ENCODE data around the gene HEXIM1.

The HEXIM1 gene

GRCh38 chr17:45175759-45176115 lies 27.5 kb downstream of the HEXIM1 start:
- no peak for DNase-seq

GRCh38 chr17:45177563-45177962 lies 29.3 kb downstream of the HEXIM1 start:
- no peak for DNase-seq

DNA sequence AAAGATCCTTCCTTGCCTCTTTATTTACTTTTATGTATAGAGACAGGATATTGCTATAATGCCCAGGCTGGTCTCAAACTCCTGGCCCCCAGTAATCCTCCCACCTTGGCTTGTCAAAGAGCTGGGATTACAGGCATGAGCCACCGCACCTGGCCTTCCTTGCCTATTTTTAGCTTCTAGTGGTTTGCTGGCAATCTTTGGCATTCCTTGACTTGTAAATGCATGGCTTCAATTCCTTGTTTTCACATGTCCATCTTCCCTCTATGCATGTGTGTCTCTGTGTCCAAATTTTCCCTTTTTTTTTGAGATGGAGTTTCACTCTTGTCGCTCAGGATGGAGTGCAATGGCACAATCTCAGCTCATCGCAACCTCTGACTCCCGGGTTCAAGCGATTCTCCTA lies 35.9 kb downstream of the HEXIM1 start:
- no peak for DNase-seq

GRCh38 chr17:45186801-45187354 lies 38.6 kb downstream of the HEXIM1 start:
- DNase-seq, result no peak

DNA sequence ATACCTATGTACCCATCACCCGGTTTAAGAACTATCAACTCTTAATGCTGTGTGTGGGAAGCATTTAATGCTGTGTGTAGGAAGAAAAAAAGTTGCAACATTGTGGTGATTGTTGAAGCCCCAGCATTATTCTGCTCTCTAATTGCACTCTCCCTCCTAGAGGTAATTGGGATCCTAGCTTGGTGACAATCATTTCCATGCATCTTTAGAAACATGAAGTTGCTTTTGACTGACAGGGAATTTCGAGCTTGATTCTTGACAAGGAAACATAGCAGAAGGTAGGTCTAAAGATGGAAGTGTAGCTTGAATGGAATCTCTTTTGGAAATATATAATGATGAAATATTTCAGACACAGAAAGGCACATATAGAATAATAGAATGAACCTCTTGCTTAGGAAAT lies 40.7 kb downstream of the HEXIM1 start:
- DNase-seq, result no peak

DNA sequence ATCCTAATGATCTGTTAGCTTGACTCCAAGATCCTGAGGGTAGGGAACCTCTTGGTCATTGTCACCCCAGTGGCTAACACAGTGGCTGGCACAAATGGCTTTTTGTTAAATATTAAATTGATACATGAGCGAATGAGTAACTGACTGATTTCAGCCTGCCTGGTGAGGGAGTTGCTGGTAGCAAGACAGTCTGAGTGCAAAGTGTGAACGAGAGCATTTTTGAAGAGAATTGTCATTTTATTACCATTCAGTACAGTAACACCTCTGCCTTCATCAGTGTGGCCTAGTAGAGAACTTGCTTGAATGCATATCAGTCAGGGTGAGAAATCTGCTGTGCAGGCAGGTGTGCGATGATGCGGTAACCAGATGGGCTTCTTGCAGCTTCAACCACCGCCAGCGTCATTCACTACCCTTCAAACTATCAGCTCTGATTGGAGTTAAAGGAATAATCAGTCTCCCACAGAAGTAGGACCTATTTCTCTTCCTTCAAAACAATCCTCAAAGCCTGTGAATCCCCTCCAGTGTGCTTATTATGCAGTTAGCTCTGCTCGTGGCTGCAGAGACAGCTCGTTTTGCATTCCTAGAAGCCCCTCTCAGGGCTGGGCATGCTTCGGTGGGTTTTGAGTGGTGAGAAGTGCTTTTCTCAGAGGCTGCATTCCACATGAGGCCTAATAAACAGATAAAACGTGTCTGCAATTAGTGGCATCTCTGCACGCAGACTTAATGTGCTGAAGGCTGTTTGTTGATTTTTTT lies 42.4 kb downstream of the HEXIM1 start:
- no peak for DNase-seq

GRCh38 chr17:45195424-45195823 lies 47.1 kb downstream of the HEXIM1 start:
- no peak for DNase-seq

DNA sequence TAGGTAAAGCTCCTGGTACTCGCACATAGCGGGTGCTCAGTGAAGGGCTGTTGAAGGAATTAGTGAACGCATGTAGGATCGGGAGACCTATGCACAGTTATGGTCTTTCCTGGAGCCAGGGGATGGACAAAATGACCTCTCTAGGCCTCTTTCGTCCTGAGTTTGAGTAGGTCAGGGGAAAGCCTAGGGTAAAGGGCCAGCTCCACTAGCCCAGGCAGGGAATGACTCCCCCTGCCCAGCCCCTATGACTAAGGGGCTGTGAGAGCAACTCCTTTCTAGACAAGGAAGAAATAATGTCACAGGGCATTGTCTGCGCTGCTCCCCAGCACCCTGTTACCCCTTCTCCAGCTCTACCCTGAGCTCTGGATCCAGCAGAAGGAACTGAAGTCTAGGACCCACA lies 48.8 kb downstream of the HEXIM1 start:
- DNase-seq, result no peak

- peak; percentile 71 for DNase-seq
These were observed 49.5 kb downstream of the HEXIM1 start for GRCh38 chr17:45197555-45198334.

DNA sequence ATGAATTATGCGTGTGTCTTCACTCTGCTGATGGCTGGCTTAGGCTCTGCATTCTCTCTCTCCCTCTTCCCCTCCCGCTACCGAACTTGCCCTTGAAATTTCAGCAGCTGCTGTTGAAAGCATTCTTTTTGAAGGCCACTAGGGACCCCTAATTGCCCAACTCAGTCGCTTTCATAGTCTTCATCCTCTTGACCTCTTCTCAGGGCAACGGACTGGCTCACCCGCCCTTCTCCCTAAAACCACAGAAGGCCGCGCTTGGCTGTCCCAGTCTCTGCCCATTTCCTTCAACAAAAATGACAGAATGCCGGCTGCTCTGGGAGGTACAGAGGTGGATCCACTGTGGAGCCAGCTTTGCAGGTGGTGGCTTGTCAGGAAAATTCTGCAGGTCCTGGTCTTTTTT lies 52.4 kb downstream of the HEXIM1 start:
- no peak for DNase-seq

DNA sequence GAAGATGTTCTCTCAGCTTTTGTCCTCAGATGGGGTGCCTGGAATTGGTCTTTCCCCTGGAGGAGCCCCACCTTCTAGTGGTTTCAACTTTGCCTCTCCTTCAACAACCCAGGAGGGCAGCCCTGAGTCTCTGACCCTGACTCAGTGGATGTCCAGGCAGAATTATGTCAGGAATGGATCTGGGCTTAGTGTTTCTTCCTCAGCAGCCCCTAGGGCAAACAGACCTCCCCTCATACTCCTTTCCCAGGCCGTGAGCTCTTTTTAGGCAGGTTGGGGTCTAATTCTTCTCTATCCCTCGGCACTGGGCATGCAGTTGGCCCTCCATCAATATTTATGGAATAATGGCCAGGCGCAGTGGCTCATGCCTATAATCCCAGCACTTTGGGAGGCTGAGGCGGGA lies 53.2 kb downstream of the HEXIM1 start:
- no peak for DNase-seq

Data from central memory CD4-positive, alpha-beta T cell (primary cell).